ENCODE measurements around the gene TRIM74.
"Not testable (repeated sequence)": the region's sequence is repeated elsewhere in the genome, so short reads cannot be mapped to it uniquely, and the experiment has no call there.

GRCh38 chr7:72942956-72943355 lies 26.3 kb downstream of the TRIM74 start:
- TF ChIP-seq, protein P1, sequence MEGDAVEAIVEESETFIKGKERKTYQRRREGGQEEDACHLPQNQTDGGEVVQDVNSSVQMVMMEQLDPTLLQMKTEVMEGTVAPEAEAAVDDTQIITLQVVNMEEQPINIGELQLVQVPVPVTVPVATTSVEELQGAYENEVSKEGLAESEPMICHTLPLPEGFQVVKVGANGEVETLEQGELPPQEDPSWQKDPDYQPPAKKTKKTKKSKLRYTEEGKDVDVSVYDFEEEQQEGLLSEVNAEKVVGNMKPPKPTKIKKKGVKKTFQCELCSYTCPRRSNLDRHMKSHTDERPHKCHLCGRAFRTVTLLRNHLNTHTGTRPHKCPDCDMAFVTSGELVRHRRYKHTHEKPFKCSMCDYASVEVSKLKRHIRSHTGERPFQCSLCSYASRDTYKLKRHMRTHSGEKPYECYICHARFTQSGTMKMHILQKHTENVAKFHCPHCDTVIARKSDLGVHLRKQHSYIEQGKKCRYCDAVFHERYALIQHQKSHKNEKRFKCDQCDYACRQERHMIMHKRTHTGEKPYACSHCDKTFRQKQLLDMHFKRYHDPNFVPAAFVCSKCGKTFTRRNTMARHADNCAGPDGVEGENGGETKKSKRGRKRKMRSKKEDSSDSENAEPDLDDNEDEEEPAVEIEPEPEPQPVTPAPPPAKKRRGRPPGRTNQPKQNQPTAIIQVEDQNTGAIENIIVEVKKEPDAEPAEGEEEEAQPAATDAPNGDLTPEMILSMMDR (tag by site-specific recombination; IDR thresholded peaks at IDR 0.05) = not testable (repeated sequence)
- TF ChIP-seq, protein P2, sequence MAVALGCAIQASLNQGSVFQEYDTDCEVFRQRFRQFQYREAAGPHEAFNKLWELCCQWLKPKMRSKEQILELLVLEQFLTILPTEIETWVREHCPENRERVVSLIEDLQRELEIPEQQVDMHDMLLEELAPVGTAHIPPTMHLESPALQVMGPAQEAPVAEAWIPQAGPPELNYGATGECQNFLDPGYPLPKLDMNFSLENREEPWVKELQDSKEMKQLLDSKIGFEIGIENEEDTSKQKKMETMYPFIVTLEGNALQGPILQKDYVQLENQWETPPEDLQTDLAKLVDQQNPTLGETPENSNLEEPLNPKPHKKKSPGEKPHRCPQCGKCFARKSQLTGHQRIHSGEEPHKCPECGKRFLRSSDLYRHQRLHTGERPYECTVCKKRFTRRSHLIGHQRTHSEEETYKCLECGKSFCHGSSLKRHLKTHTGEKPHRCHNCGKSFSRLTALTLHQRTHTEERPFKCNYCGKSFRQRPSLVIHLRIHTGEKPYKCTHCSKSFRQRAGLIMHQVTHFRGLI (tag by site-specific recombination; IDR thresholded peaks at IDR 0.05) = not testable (repeated sequence)
- TF ChIP-seq, protein P3, sequence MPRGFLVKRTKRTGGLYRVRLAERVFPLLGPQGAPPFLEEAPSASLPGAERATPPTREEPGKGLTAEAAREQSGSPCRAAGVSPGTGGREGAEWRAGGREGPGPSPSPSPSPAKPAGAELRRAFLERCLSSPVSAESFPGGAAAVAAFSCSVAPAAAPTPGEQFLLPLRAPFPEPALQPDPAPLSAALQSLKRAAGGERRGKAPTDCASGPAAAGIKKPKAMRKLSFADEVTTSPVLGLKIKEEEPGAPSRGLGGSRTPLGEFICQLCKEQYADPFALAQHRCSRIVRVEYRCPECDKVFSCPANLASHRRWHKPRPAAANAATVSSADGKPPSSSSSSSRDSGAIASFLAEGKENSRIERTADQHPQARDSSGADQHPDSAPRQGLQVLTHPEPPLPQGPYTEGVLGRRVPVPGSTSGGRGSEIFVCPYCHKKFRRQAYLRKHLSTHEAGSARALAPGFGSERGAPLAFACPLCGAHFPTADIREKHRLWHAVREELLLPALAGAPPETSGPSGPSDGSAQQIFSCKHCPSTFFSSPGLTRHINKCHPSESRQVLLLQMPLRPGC (tag by site-specific recombination; IDR thresholded peaks at IDR 0.05) = not testable (repeated sequence)
- not testable (repeated sequence) for TF ChIP-seq KLF9 (tag by site-specific recombination; IDR thresholded peaks at IDR 0.05; ENCODE audit: low read depth); ZNF24 (tag by site-specific recombination; IDR thresholded peaks at IDR 0.05); ZNF114 (tag by site-specific recombination; IDR thresholded peaks at IDR 0.05); SP2 (tag by site-specific recombination; IDR thresholded peaks at IDR 0.05)
- TF ChIP-seq, protein P4, sequence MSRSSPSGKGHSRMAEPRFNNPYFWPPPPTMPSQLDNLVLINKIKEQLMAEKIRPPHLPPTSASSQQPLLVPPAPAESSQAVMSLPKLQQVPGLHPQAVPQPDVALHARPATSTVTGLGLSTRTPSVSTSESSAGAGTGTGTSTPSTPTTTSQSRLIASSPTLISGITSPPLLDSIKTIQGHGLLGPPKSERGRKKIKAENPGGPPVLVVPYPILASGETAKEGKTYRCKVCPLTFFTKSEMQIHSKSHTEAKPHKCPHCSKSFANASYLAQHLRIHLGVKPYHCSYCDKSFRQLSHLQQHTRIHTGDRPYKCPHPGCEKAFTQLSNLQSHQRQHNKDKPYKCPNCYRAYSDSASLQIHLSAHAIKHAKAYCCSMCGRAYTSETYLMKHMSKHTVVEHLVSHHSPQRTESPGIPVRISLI (tag by site-specific recombination; IDR thresholded peaks at IDR 0.05) = not testable (repeated sequence)

Data from HEK293 (cell line).